HCT116 (cell line): ENCODE data around the gene APOBEC3G. TPM values are rescaled to one million over a fixed set of nuclear protein-coding genes. Genes with fewer than 3 reads are reported as not detected.

ENCODE experiments used
- ATAC-seq: fragments of 200-7000 bp; cut with Tn5 transposase; 2 replicates; pipeline ENCODE4 v1.9.1; 2020; ENCODE audit warnings: mild to moderate bottlenecking, moderate library complexity
- BruUV-seq: library from RNA; stranded (reverse); fragments of 400-500 nt; replicated peaks from 2 replicates; lab custom pipeline; 2021; lab: Mats Ljungman, UMichigan
- CTCF ChIA-PET: fragments of 300-600 bp; sonication (Branson Sonifier 250); formaldehyde crosslinking; loops from one replicate; lab custom pipeline; 2021; ENCODE audit warnings: antibody characterized with exemption; lab: Charles Lee
- POLR2A ChIA-PET: fragments of 300-600, 350-600 bp; sonication (Branson Sonifier 250); formaldehyde crosslinking; loops from one replicate; lab custom pipeline; 2021; ENCODE audit warnings: antibody characterized with exemption; lab: Charles Lee
- RAD21 ChIA-PET, 2 experiments: fragments of 300-600 bp; sonication (Branson Sonifier 250); formaldehyde crosslinking; loops; one replicate each; lab custom pipeline; 2023; ENCODE audit warnings: low total read pairs in 2 of 2; ENCODE audit not compliant: uncharacterized antibody in 2 of 2, unreplicated experiment in 2 of 2, low non-redundant PET in 1 of 2; lab: Charles Lee
- DNase-seq: peaks from one replicate; pipeline ENCODE4 v3.0.0-alpha.2; 2010; ENCODE audit warnings: low read depth, low spot score
- H2AFZ ChIP-seq: fragments of 200-600 bp; shearing (Covaris generic), sonication (generic); 2 replicates; pipeline ENCODE4 v1.6.1; 2017; ENCODE audit warnings: low read depth, mixed run types, mixed read lengths, antibody characterized with exemption, low read length; ENCODE audit not compliant: poor library complexity, severe bottlenecking
- H3K27ac ChIP-seq: 2 replicates; pipeline ENCODE4 v1.5.1; 2012; ENCODE audit warnings: low read depth, low read length
- H3K27me3 ChIP-seq: fragments of 200-600 bp; sonication (generic); 2 replicates; pipeline ENCODE4 v1.6.1; 2016; ENCODE audit warnings: mixed run types, low read length, mixed read lengths; ENCODE audit not compliant: insufficient read depth
- H3K36me3 ChIP-seq, 2 experiments: fragments of 200-500 bp in 1 of 2; fragments of 200-600 bp in 1 of 2; sonication (Bioruptor generic) in 1 of 2; sonication (generic) in 1 of 2; 2 replicates each; pipeline versions ENCODE4 v1.5.1 to v1.6.1; 2014 to 2016; ENCODE audit warnings: low read length in 2 of 2, inconsistent platforms in 1 of 2, mixed read lengths in 1 of 2, mixed run types in 1 of 2; ENCODE audit not compliant: insufficient read depth in 2 of 2, control insufficient read depth in 1 of 2
- H3K4me1 ChIP-seq, 2 experiments: fragments of 200-600 bp in 1 of 2; sonication (generic) in 1 of 2; 2 replicates each; pipeline versions ENCODE4 v1.5.1 to v1.6.1; 2012 to 2017; ENCODE audit warnings: low read length in 2 of 2, inconsistent platforms in 1 of 2, mild to moderate bottlenecking in 1 of 2, mixed read lengths in 1 of 2, mixed run types in 1 of 2, moderate library complexity in 1 of 2; ENCODE audit not compliant: insufficient read depth in 2 of 2, control insufficient read depth in 1 of 2
- H3K4me2 ChIP-seq: fragments of 200-600 bp; sonication (generic); 2 replicates; pipeline ENCODE4 v1.6.1; 2017; ENCODE audit warnings: mixed run types, low read length, mixed read lengths
- H3K4me3 ChIP-seq, 2 experiments: fragments of 200-600 bp in 1 of 2; sonication (generic) in 1 of 2; replicated peaks in 1 of 2; 2 replicates each; pipeline ENCODE4 v1.5.1; 2011 to 2016; ENCODE audit warnings: low read length in 2 of 2, control low read depth in 1 of 2, low read depth in 1 of 2, mild to moderate bottlenecking in 1 of 2, mixed read lengths in 1 of 2, mixed run types in 1 of 2
- H3K79me2 ChIP-seq: fragments of 200-600 bp; sonication (generic); 2 replicates; pipeline ENCODE4 v1.6.1; 2017; ENCODE audit warnings: mild to moderate bottlenecking, mixed run types, low read length, moderate library complexity, mixed read lengths; ENCODE audit not compliant: insufficient read depth
- H3K9ac ChIP-seq: fragments of 200-600 bp; sonication (generic); 2 replicates; pipeline ENCODE4 v1.6.1; 2016; ENCODE audit warnings: low read length, mixed read lengths
- H3K9me2 ChIP-seq: fragments of 200-600 bp; sonication (generic), shearing (Covaris generic); 2 replicates; pipeline ENCODE4 v1.6.1; 2017; ENCODE audit warnings: mixed run types, mild to moderate bottlenecking, moderate library complexity; ENCODE audit not compliant: insufficient read depth
- H3K9me3 ChIP-seq, 2 experiments: fragments of 200-500 bp in 1 of 2; fragments of 200-600 bp in 1 of 2; sonication (Bioruptor generic) in 1 of 2; sonication (generic) in 1 of 2; 2 replicates each; pipeline ENCODE4 v1.6.1; 2014 to 2017; ENCODE audit warnings: low read length in 2 of 2, mixed read lengths in 2 of 2, inconsistent platforms in 1 of 2, low read depth in 1 of 2, mild to moderate bottlenecking in 1 of 2, mixed run types in 1 of 2, moderate library complexity in 1 of 2; ENCODE audit not compliant: control insufficient read depth in 1 of 2, insufficient read depth in 1 of 2
- H4K20me1 ChIP-seq: fragments of 200-600 bp; sonication (generic), shearing (Covaris generic); 2 replicates; pipeline ENCODE4 v1.6.1; 2017; ENCODE audit warnings: mixed run types, mild to moderate bottlenecking, moderate library complexity; ENCODE audit not compliant: insufficient read depth
- ATF3 ChIP-seq: IDR thresholded peaks from 2 replicates; pipeline ENCODE4 v1.6.1; 2012
- CEBPB ChIP-seq: IDR thresholded peaks from 2 replicates; pipeline ENCODE4 v1.6.1; 2012; ENCODE audit warnings: low read depth
- CTCF ChIP-seq, 3 experiments: fragments of 200-600 bp in 1 of 3; sonication (generic) in 1 of 3; IDR thresholded peaks in 2 of 3; conservative IDR thresholded peaks in 1 of 3; 2 replicates each; pipeline ENCODE4 v1.5.1; 2012 to 2017; ENCODE audit warnings: low read depth in 2 of 3, low read length in 2 of 3, antibody characterized with exemption in 1 of 3, borderline replicate concordance in 1 of 3, control low read depth in 1 of 3, mild to moderate bottlenecking in 1 of 3, mixed read lengths in 1 of 3, mixed run types in 1 of 3, moderate library complexity in 1 of 3; ENCODE audit not compliant: insufficient read depth in 1 of 3
- EGR1 ChIP-seq: IDR thresholded peaks from 2 replicates; pipeline ENCODE4 v1.6.1; 2012; ENCODE audit warnings: low read depth
- ELF1 ChIP-seq: IDR thresholded peaks from 2 replicates; pipeline ENCODE4 v1.6.1; 2012; ENCODE audit warnings: low read depth, borderline replicate concordance
- EZH2 ChIP-seq: fragments of 200-600 bp; sonication (generic); IDR thresholded peaks from 2 replicates; pipeline ENCODE4 v1.6.1; 2017; ENCODE audit warnings: antibody characterized with exemption, mixed run types
- EZH2phosphoT487 ChIP-seq: fragments of 200-600 bp; IDR thresholded peaks from 2 replicates; pipeline ENCODE4 v1.6.1; 2018; ENCODE audit warnings: antibody characterized with exemption, borderline replicate concordance
- FOSL1 ChIP-seq: IDR thresholded peaks from 2 replicates; pipeline ENCODE4 v1.6.1; 2012; ENCODE audit warnings: low read depth
- JUND ChIP-seq: IDR thresholded peaks from 2 replicates; pipeline ENCODE4 v1.6.1; 2012
- MAX ChIP-seq: IDR thresholded peaks from 2 replicates; pipeline ENCODE4 v1.6.1; 2012
- POLR2AphosphoS5 ChIP-seq: IDR thresholded peaks from 2 replicates; pipeline ENCODE4 v1.6.1; 2011; ENCODE audit warnings: mild to moderate bottlenecking, low read depth, low read length, moderate library complexity
- RAD21 ChIP-seq: IDR thresholded peaks from 2 replicates; pipeline ENCODE4 v1.6.1; 2012; ENCODE audit warnings: low read depth, mild to moderate bottlenecking
- SIN3A ChIP-seq: IDR thresholded peaks from 2 replicates; pipeline ENCODE4 v1.6.1; 2012; ENCODE audit warnings: low read depth
- SRF ChIP-seq: IDR thresholded peaks from 2 replicates; pipeline ENCODE4 v1.6.1; 2012; ENCODE audit warnings: low read depth
- TCF7L2 ChIP-seq: IDR thresholded peaks from 2 replicates; pipeline ENCODE4 v1.7.0; 2011; ENCODE audit warnings: borderline replicate concordance, inconsistent platforms; ENCODE audit not compliant: insufficient read depth, insufficient read length; ENCODE audit errors: extremely low read depth
- YY1 ChIP-seq: IDR thresholded peaks from 2 replicates; pipeline ENCODE4 v1.6.1; 2011; ENCODE audit warnings: low read length, low read depth, moderate library complexity, mild to moderate bottlenecking; ENCODE audit not compliant: insufficient replicate concordance; ENCODE audit errors: extremely low read depth
- ZFX ChIP-seq: fragments of 450-650 bp; IDR thresholded peaks from 2 replicates; pipeline ENCODE4 v1.6.1; 2017
- ZNF274 ChIP-seq: fragments of 200-500 bp; sonication (Bioruptor generic); IDR thresholded peaks from 2 replicates; pipeline ENCODE4 v1.6.1; 2014; ENCODE audit warnings: mild to moderate bottlenecking, low read depth, low read length, inconsistent platforms
- intact Hi-C: fragments of 100-400 bp; cut with micrococcal nuclease; formaldehyde crosslinking; loops from 2 replicates; pipeline ENCODE4 v1.10.0; 2022
- total RNA-seq: library from RNA; stranded (reverse); gene quantifications from one replicate; pipeline ENCODE4 v1.2.1, GENCODE V29; 2021; ENCODE audit not compliant: unreplicated experiment
- TF ChIP-seq, protein P1 (sequence below): IDR thresholded peaks from 2 replicates; pipeline ENCODE4 v1.6.1; 2011; ENCODE audit warnings: mild to moderate bottlenecking, low read length, moderate library complexity; ENCODE audit not compliant: insufficient replicate concordance; ENCODE audit errors: extremely low read depth

The APOBEC3G gene
- total RNA-seq, 1 experiment from 2014 or later: 0.71 TPM

DNA sequence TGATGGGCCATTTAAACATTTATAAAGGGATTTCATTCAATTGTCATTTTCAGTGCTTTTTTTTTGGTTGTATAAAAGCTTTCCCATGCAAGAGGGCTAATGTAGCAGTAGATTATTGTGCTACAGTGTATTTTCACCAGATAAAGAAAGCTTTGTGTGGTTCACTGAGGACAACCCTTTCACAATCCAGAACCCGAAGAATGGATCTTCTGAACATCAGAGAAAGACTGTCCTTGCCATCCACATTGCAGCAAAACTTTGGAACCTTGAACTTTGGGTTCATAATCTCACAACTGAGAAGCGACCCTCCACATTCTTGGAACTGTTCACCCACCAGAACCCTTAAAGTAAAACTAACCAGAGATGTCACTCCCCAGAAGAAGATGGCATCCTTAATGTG lies 29.3 kb downstream of the APOBEC3G start:
- RAD21 ChIA-PET: no interaction called here
- TF ChIP-seq EZH2 (no peak), FOSL1 (no peak), CEBPB (no peak), SIN3A (no peak), POLR2AphosphoS5 (no peak), YY1 (no peak), CTCF (IDR thresholded peaks at IDR 0.05 in 2 of 3, conservative IDR thresholded peaks at IDR 0.05 in 1 of 3; ENCODE audit: borderline replicate concordance in 1 of 3, insufficient read depth in 1 of 3, low read depth in 2 of 3, low read length in 2 of 3) (no peak), ZFX (no peak), RAD21 (no peak), ATF3 (no peak), EZH2phosphoT487 (no peak), SRF (no peak), TCF7L2 (no peak), MAX (no peak), JUND (no peak), ELF1 (no peak), EGR1 (no peak), ZNF274 (no peak)
- TF ChIP-seq, protein P1, sequence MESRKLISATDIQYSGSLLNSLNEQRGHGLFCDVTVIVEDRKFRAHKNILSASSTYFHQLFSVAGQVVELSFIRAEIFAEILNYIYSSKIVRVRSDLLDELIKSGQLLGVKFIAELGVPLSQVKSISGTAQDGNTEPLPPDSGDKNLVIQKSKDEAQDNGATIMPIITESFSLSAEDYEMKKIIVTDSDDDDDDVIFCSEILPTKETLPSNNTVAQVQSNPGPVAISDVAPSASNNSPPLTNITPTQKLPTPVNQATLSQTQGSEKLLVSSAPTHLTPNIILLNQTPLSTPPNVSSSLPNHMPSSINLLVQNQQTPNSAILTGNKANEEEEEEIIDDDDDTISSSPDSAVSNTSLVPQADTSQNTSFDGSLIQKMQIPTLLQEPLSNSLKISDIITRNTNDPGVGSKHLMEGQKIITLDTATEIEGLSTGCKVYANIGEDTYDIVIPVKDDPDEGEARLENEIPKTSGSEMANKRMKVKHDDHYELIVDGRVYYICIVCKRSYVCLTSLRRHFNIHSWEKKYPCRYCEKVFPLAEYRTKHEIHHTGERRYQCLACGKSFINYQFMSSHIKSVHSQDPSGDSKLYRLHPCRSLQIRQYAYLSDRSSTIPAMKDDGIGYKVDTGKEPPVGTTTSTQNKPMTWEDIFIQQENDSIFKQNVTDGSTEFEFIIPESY: no peak
- Histone ChIP-seq H3K27ac (no peak overlapping the region), H2AFZ (no peak overlapping the region), H3K36me3 (no peaks in the 10 kb centered on the region), H3K9ac (no peak overlapping the region), H3K9me3 (no peaks in the 10 kb centered on the region), H3K79me2 (no peaks in the 10 kb centered on the region), H3K9me2 (no peaks in the 10 kb centered on the region), H3K27me3 (no peaks in the 10 kb centered on the region), H3K4me2 (no peak overlapping the region), H3K4me1 (no peaks in the 10 kb centered on the region), H3K4me3 (no peak overlapping the region), H4K20me1 (no peaks in the 10 kb centered on the region)
- CTCF ChIA-PET: no interaction called here
- intact Hi-C loops: no loop called here
- ATAC-seq (no peak), DNase-seq (no peak)
- POLR2A ChIA-PET: no interaction called here
- BruUV-seq: no TSS peak
